HCT116 (cell line): ENCODE results near the gene SLC40A1. TPM values are rescaled to one million over a fixed set of nuclear protein-coding genes. Genes with fewer than 3 reads are reported as not detected.

ENCODE experiments used
- ATAC-seq: fragments of 200-7000 bp; cut with Tn5 transposase; 2 replicates; pipeline ENCODE4 v1.9.1; 2020; ENCODE audit warnings: mild to moderate bottlenecking, moderate library complexity
- BruUV-seq: library from RNA; stranded (reverse); fragments of 400-500 nt; replicated peaks from 2 replicates; lab custom pipeline; 2021; lab: Mats Ljungman, UMichigan
- CTCF ChIA-PET: fragments of 300-600 bp; sonication (Branson Sonifier 250); formaldehyde crosslinking; loops from one replicate; lab custom pipeline; 2021; ENCODE audit warnings: antibody characterized with exemption; lab: Charles Lee
- POLR2A ChIA-PET: fragments of 300-600, 350-600 bp; sonication (Branson Sonifier 250); formaldehyde crosslinking; loops from one replicate; lab custom pipeline; 2021; ENCODE audit warnings: antibody characterized with exemption; lab: Charles Lee
- RAD21 ChIA-PET, 2 experiments: fragments of 300-600 bp; sonication (Branson Sonifier 250); formaldehyde crosslinking; loops; one replicate each; lab custom pipeline; 2023; ENCODE audit warnings: low total read pairs in 2 of 2; ENCODE audit not compliant: uncharacterized antibody in 2 of 2, unreplicated experiment in 2 of 2, low non-redundant PET in 1 of 2; lab: Charles Lee
- DNase-seq: peaks from one replicate; pipeline ENCODE4 v3.0.0-alpha.2; 2010; ENCODE audit warnings: low read depth, low spot score
- H2AFZ ChIP-seq: fragments of 200-600 bp; shearing (Covaris generic), sonication (generic); 2 replicates; pipeline ENCODE4 v1.6.1; 2017; ENCODE audit warnings: low read depth, mixed run types, mixed read lengths, antibody characterized with exemption, low read length; ENCODE audit not compliant: poor library complexity, severe bottlenecking
- H3K27ac ChIP-seq: 2 replicates; pipeline ENCODE4 v1.5.1; 2012; ENCODE audit warnings: low read depth, low read length
- H3K27me3 ChIP-seq: fragments of 200-600 bp; sonication (generic); 2 replicates; pipeline ENCODE4 v1.6.1; 2016; ENCODE audit warnings: mixed run types, low read length, mixed read lengths; ENCODE audit not compliant: insufficient read depth
- H3K36me3 ChIP-seq, 2 experiments: fragments of 200-500 bp in 1 of 2; fragments of 200-600 bp in 1 of 2; sonication (Bioruptor generic) in 1 of 2; sonication (generic) in 1 of 2; 2 replicates each; pipeline versions ENCODE4 v1.5.1 to v1.6.1; 2014 to 2016; ENCODE audit warnings: low read length in 2 of 2, inconsistent platforms in 1 of 2, mixed read lengths in 1 of 2, mixed run types in 1 of 2; ENCODE audit not compliant: insufficient read depth in 2 of 2, control insufficient read depth in 1 of 2
- H3K4me1 ChIP-seq, 2 experiments: fragments of 200-600 bp in 1 of 2; sonication (generic) in 1 of 2; 2 replicates each; pipeline versions ENCODE4 v1.5.1 to v1.6.1; 2012 to 2017; ENCODE audit warnings: low read length in 2 of 2, inconsistent platforms in 1 of 2, mild to moderate bottlenecking in 1 of 2, mixed read lengths in 1 of 2, mixed run types in 1 of 2, moderate library complexity in 1 of 2; ENCODE audit not compliant: insufficient read depth in 2 of 2, control insufficient read depth in 1 of 2
- H3K4me2 ChIP-seq: fragments of 200-600 bp; sonication (generic); 2 replicates; pipeline ENCODE4 v1.6.1; 2017; ENCODE audit warnings: mixed run types, low read length, mixed read lengths
- H3K4me3 ChIP-seq, 2 experiments: fragments of 200-600 bp in 1 of 2; sonication (generic) in 1 of 2; replicated peaks in 1 of 2; 2 replicates each; pipeline ENCODE4 v1.5.1; 2011 to 2016; ENCODE audit warnings: low read length in 2 of 2, control low read depth in 1 of 2, low read depth in 1 of 2, mild to moderate bottlenecking in 1 of 2, mixed read lengths in 1 of 2, mixed run types in 1 of 2
- H3K79me2 ChIP-seq: fragments of 200-600 bp; sonication (generic); 2 replicates; pipeline ENCODE4 v1.6.1; 2017; ENCODE audit warnings: mild to moderate bottlenecking, mixed run types, low read length, moderate library complexity, mixed read lengths; ENCODE audit not compliant: insufficient read depth
- H3K9ac ChIP-seq: fragments of 200-600 bp; sonication (generic); 2 replicates; pipeline ENCODE4 v1.6.1; 2016; ENCODE audit warnings: low read length, mixed read lengths
- H3K9me2 ChIP-seq: fragments of 200-600 bp; sonication (generic), shearing (Covaris generic); 2 replicates; pipeline ENCODE4 v1.6.1; 2017; ENCODE audit warnings: mixed run types, mild to moderate bottlenecking, moderate library complexity; ENCODE audit not compliant: insufficient read depth
- H3K9me3 ChIP-seq, 2 experiments: fragments of 200-500 bp in 1 of 2; fragments of 200-600 bp in 1 of 2; sonication (Bioruptor generic) in 1 of 2; sonication (generic) in 1 of 2; 2 replicates each; pipeline ENCODE4 v1.6.1; 2014 to 2017; ENCODE audit warnings: low read length in 2 of 2, mixed read lengths in 2 of 2, inconsistent platforms in 1 of 2, low read depth in 1 of 2, mild to moderate bottlenecking in 1 of 2, mixed run types in 1 of 2, moderate library complexity in 1 of 2; ENCODE audit not compliant: control insufficient read depth in 1 of 2, insufficient read depth in 1 of 2
- H4K20me1 ChIP-seq: fragments of 200-600 bp; sonication (generic), shearing (Covaris generic); 2 replicates; pipeline ENCODE4 v1.6.1; 2017; ENCODE audit warnings: mixed run types, mild to moderate bottlenecking, moderate library complexity; ENCODE audit not compliant: insufficient read depth
- ATF3 ChIP-seq: IDR thresholded peaks from 2 replicates; pipeline ENCODE4 v1.6.1; 2012
- CBX3 ChIP-seq: IDR thresholded peaks from 2 replicates; pipeline ENCODE4 v1.6.1; 2012; ENCODE audit warnings: low read depth
- EGR1 ChIP-seq: IDR thresholded peaks from 2 replicates; pipeline ENCODE4 v1.6.1; 2012; ENCODE audit warnings: low read depth
- FOSL1 ChIP-seq: IDR thresholded peaks from 2 replicates; pipeline ENCODE4 v1.6.1; 2012; ENCODE audit warnings: low read depth
- JUND ChIP-seq: IDR thresholded peaks from 2 replicates; pipeline ENCODE4 v1.6.1; 2012
- REST ChIP-seq: IDR thresholded peaks from 2 replicates; pipeline ENCODE4 v1.6.1; 2012; ENCODE audit warnings: low read depth
- TCF7L2 ChIP-seq: IDR thresholded peaks from 2 replicates; pipeline ENCODE4 v1.7.0; 2011; ENCODE audit warnings: borderline replicate concordance, inconsistent platforms; ENCODE audit not compliant: insufficient read depth, insufficient read length; ENCODE audit errors: extremely low read depth
- ZNF274 ChIP-seq: fragments of 200-500 bp; sonication (Bioruptor generic); IDR thresholded peaks from 2 replicates; pipeline ENCODE4 v1.6.1; 2014; ENCODE audit warnings: mild to moderate bottlenecking, low read depth, low read length, inconsistent platforms
- intact Hi-C: fragments of 100-400 bp; cut with micrococcal nuclease; formaldehyde crosslinking; loops from 2 replicates; pipeline ENCODE4 v1.10.0; 2022
- total RNA-seq: library from RNA; stranded (reverse); gene quantifications from one replicate; pipeline ENCODE4 v1.2.1, GENCODE V29; 2021; ENCODE audit not compliant: unreplicated experiment

Gene SLC40A1
- total RNA-seq, 1 experiment from 2014 or later, result 1.5 TPM

- no peak for TF ChIP-seq ZNF274
- no peak for TF ChIP-seq FOSL1
- TF ChIP-seq EGR1, result no peak
- TF ChIP-seq, all 23 proteins: peak for 0
These were observed 34.0 kb upstream of the SLC40A1 start (continued) for GRCh38 chr2:189614585-189614984.

GRCh38 chr2:189613650-189614420 is 33.2 kb upstream of the SLC40A1 start:
- Histone ChIP-seq H4K20me1 (no peaks in the 10 kb centered on the region), H3K79me2 (no peaks in the 10 kb centered on the region), H3K27me3 (no peaks in the 10 kb centered on the region), H3K9ac (no peak overlapping the region), H3K9me3 (no peaks in the 10 kb centered on the region), H3K27ac (no peak overlapping the region), H3K4me2 (no peak overlapping the region), H3K36me3 (no peaks in the 10 kb centered on the region), H3K4me3 (no peak overlapping the region), H2AFZ (no peak overlapping the region), H3K9me2 (no peaks in the 10 kb centered on the region), H3K4me1 (no peaks in the 10 kb centered on the region)
- no peak for TF ChIP-seq CBX3
- no peak for TF ChIP-seq TCF7L2
- no peak for TF ChIP-seq ZNF274
- no peak for TF ChIP-seq ATF3
- no peak for TF ChIP-seq REST
- no peak for TF ChIP-seq JUND
- CTCF ChIA-PET, result no interaction called here
- RAD21 ChIA-PET, result no interaction called here
- no peak for DNase-seq
- BruUV-seq, result no TSS peak
- POLR2A ChIA-PET, result no interaction called here
- intact Hi-C loops, result no loop called here
- ATAC-seq, result no peak
